IMR-90 (cell line): Measurements from ENCODE around the gene ERVW-1.

Experiments
- BHLHE40 ChIP-seq: fragments of 150-350 bp; IDR thresholded peaks from 2 replicates; pipeline ENCODE4 v1.6.1; 2016; ENCODE audit warnings: mild to moderate bottlenecking, low read depth, low read length
- CTCF ChIP-seq: conservative IDR thresholded peaks from 2 replicates; pipeline ENCODE4 v1.5.1; 2012; ENCODE audit warnings: mild to moderate bottlenecking, low read depth, low read length, improper control_type of control experiment
- MAZ ChIP-seq: IDR thresholded peaks from 2 replicates; pipeline ENCODE4 v1.6.1; 2012; ENCODE audit warnings: low read depth, mild to moderate bottlenecking, low read length, improper control_type of control experiment, moderate library complexity, borderline replicate concordance
- NFE2L2 ChIP-seq: fragments of 150-350 bp; IDR thresholded peaks from 2 replicates; pipeline ENCODE4 v1.6.1; 2016; ENCODE audit warnings: low read depth, mild to moderate bottlenecking, low read length
- POLR2A ChIP-seq: IDR thresholded peaks from 2 replicates; pipeline ENCODE4 v1.6.1; 2012; ENCODE audit warnings: mild to moderate bottlenecking, low read depth, low read length
- RAD21 ChIP-seq: IDR thresholded peaks from 2 replicates; pipeline ENCODE4 v1.6.1; 2012; ENCODE audit warnings: low read length, improper control_type of control experiment
- RCOR1 ChIP-seq: IDR thresholded peaks from 2 replicates; pipeline ENCODE4 v1.6.1; 2012; ENCODE audit warnings: mild to moderate bottlenecking, low read length, improper control_type of control experiment; ENCODE audit not compliant: insufficient replicate concordance
- RFX5 ChIP-seq: IDR thresholded peaks from 2 replicates; pipeline ENCODE4 v1.8.0; 2012; ENCODE audit warnings: low read depth, mild to moderate bottlenecking, low read length, moderate library complexity
- SMC3 ChIP-seq: fragments of 150-350 bp; IDR thresholded peaks from 2 replicates; pipeline ENCODE4 v1.6.1; 2016; ENCODE audit warnings: low read depth, mild to moderate bottlenecking, antibody characterized with exemption, low read length, moderate library complexity
- TF ChIP-seq, protein P1 (sequence below): fragments of 150-350 bp; IDR thresholded peaks from 2 replicates; pipeline ENCODE4 v1.6.1; 2017; ENCODE audit warnings: mild to moderate bottlenecking, antibody characterized with exemption, low read length, low read depth

GRCh38 chr7:92487804-92488203 lies 10.1 kb upstream of the ERVW-1 start:
- TF ChIP-seq, protein P1, sequence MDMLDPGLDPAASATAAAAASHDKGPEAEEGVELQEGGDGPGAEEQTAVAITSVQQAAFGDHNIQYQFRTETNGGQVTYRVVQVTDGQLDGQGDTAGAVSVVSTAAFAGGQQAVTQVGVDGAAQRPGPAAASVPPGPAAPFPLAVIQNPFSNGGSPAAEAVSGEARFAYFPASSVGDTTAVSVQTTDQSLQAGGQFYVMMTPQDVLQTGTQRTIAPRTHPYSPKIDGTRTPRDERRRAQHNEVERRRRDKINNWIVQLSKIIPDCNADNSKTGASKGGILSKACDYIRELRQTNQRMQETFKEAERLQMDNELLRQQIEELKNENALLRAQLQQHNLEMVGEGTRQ, result no peak
- TF ChIP-seq POLR2A (no peak), CTCF (no peak), NFE2L2 (no peak), BHLHE40 (no peak), RAD21 (no peak), MAZ (no peak), RFX5 (no peak), RCOR1 (no peak), SMC3 (no peak)
